Natural killer cell (primary cell): ENCODE results near the gene CORO2B. TPM values are rescaled to one million over a fixed set of nuclear protein-coding genes. Genes with fewer than 3 reads are reported as not detected.
A peak's percentile ranks its signal among the peaks of the same experiment; 100 is the strongest.

Source experiments
- ATAC-seq, 3 donors: fragments of 150-1000 bp in 2 of 3; fragments of 200-7000 bp in 1 of 3; cut with Tn5 transposase; 1 replicate in 1 of 3; 2 replicates in 2 of 3; pipeline ENCODE4 v1.10.0; 2021; ENCODE audit warnings: mild to moderate bottlenecking in 2 of 3, moderate library complexity in 2 of 3
- DNase-seq, 2 donors: peaks; one replicate each; pipeline versions ENCODE4 v3.0.0 to v3.0.0-alpha.2; 2013 to 2021; ENCODE audit warnings: mixed read lengths in 1 of 2
- H3K27ac ChIP-seq: one replicate; pipeline ENCODE4 v1.5.1; 2013; ENCODE audit warnings: mild to moderate bottlenecking, low read length
- H3K27me3 ChIP-seq: one replicate; pipeline ENCODE4 v1.6.1; 2013; ENCODE audit warnings: low read length; ENCODE audit not compliant: control insufficient read depth, insufficient read depth
- H3K36me3 ChIP-seq: one replicate; pipeline ENCODE4 v1.6.1; 2013; ENCODE audit warnings: low read length; ENCODE audit not compliant: control insufficient read depth, insufficient read depth
- H3K4me1 ChIP-seq: one replicate; pipeline ENCODE4 v1.6.1; 2013; ENCODE audit warnings: low read length; ENCODE audit not compliant: control insufficient read depth, insufficient read depth
- H3K4me3 ChIP-seq: one replicate; pipeline ENCODE4 v1.5.1; 2013; ENCODE audit warnings: low read length
- H3K9me3 ChIP-seq: one replicate; pipeline ENCODE4 v1.6.1; 2013; ENCODE audit warnings: low read length; ENCODE audit not compliant: control insufficient read depth, insufficient read depth
- H3K27ac Mint-ChIP-seq, 2 donors: one replicate each; pipeline ENCODE4 v1.8.0; 2022; ENCODE audit warnings: mild to moderate bottlenecking in 2 of 2, mixed read lengths in 2 of 2, moderate library complexity in 1 of 2
- H3K27me3 Mint-ChIP-seq, 2 donors: one replicate each; pipeline ENCODE4 v1.8.0; 2022; ENCODE audit warnings: low read depth in 2 of 2, mixed read lengths in 2 of 2
- H3K36me3 Mint-ChIP-seq: one replicate; pipeline ENCODE4 v1.8.0; 2022; ENCODE audit warnings: mixed read lengths
- H3K4me1 Mint-ChIP-seq, 2 donors: one replicate each; pipeline ENCODE4 v1.8.0; 2022; ENCODE audit warnings: mixed read lengths in 2 of 2
- H3K4me3 Mint-ChIP-seq: one replicate; pipeline ENCODE4 v1.8.0; 2022; ENCODE audit warnings: mild to moderate bottlenecking, moderate library complexity, mixed read lengths
- H3K9me3 Mint-ChIP-seq, 2 donors: one replicate each; pipeline ENCODE4 v1.8.0; 2022; ENCODE audit warnings: mixed read lengths in 2 of 2
- CTCF ChIP-seq: fragments of 200-600 bp; IDR thresholded peaks from one replicate; pipeline ENCODE4 v1.8.0; 2022; ENCODE audit warnings: antibody characterized with exemption
- WGBS: methylation state at CpG from one replicate; pipeline ENCODE4 v1.1.7; 2013; ENCODE audit warnings: missing lambda C conversion rate; ENCODE audit not compliant: insufficient coverage; 5-methylcytosine and 5-hydroxymethylcytosine counted together
- intact Hi-C: fragments of 100-400 bp; cut with micrococcal nuclease; formaldehyde crosslinking; loops from one replicate; pipeline ENCODE4 v1.14.2; 2022
- total RNA-seq, 4 donors: library from RNA; stranded (reverse); fragments of 120-200 nt in 1 of 4; gene quantifications; one replicate each; pipeline versions ENCODE4 v1.2.3 to v1.2.4, GENCODE V29; 2013 to 2022

The CORO2B gene
- total RNA-seq, 3 donors from 2014 or later (not counting 1 experiment from before 2014, with no cell fraction given) = 0.13 TPM; not detected in 2

- no peak for DNase-seq
- Histone ChIP-seq H3K9me3 (no peaks in the 10 kb centered on the region), H3K36me3 (no peaks in the 10 kb centered on the region), H3K27ac (no peak overlapping the region), H3K27me3 (no peaks in the 10 kb centered on the region), H3K4me1 (no peaks in the 10 kb centered on the region), H3K4me3 (no peak overlapping the region)
- no peak for ATAC-seq
- Mint-ChIP-seq H3K36me3 (no peaks in the 10 kb centered on the region), H3K9me3 (no peaks in the 10 kb centered on the region), H3K27me3 (peaks cover 13 to 27% of the 10 kb centered on the region in 2 donors), H3K27ac (no peak overlapping the region), H3K4me1 (no peaks in the 10 kb centered on the region), H3K4me3 (no peak overlapping the region)
- intact Hi-C loops = no loop called here
- TF ChIP-seq CTCF = no peak
- WGBS = 75% methylated on average over 2 of the region's 2 CpGs
Measured at GRCh38 chr15:68627995-68628394, 49.2 kb downstream of the CORO2B start.

GRCh38 chr15:68629519-68630210 lies 50.9 kb downstream of the CORO2B start:
- Histone ChIP-seq H3K27ac (no peak overlapping the region), H3K36me3 (no peaks in the 10 kb centered on the region), H3K4me3 (no peak overlapping the region), H3K4me1 (no peaks in the 10 kb centered on the region), H3K27me3 (no peaks in the 10 kb centered on the region), H3K9me3 (no peaks in the 10 kb centered on the region)
- WGBS = 81% methylated on average over 5 of the region's 8 CpGs
- Mint-ChIP-seq H3K27ac (no peak overlapping the region), H3K4me3 (no peak overlapping the region), H3K27me3 (peaks cover 13 to 27% of the 10 kb centered on the region in 2 donors), H3K4me1 (no peaks in the 10 kb centered on the region), H3K36me3 (no peaks in the 10 kb centered on the region), H3K9me3 (no peaks in the 10 kb centered on the region)
- ATAC-seq (no peak), DNase-seq (no peak)
- intact Hi-C loops = no loop called here
- TF ChIP-seq CTCF = no peak

- H3K4me1 Mint-ChIP-seq = no peaks in the 10 kb centered on the region
- no peak for DNase-seq
- H3K9me3 ChIP-seq = no peaks in the 10 kb centered on the region
- no peaks in the 10 kb centered on the region for H3K27me3 ChIP-seq
- H3K4me1 ChIP-seq = no peaks in the 10 kb centered on the region
- no peak for ATAC-seq
- H3K4me3 ChIP-seq = no peak overlapping the region
- peaks cover 13 to 27% of the 10 kb centered on the region in 2 donors for H3K27me3 Mint-ChIP-seq
- no peak for TF ChIP-seq CTCF
- intact Hi-C loops = no loop called here
- 56% methylated on average over 9 of the region's 9 CpGs for WGBS
- H3K4me3 Mint-ChIP-seq = no peak overlapping the region
- no peaks in the 10 kb centered on the region for H3K36me3 Mint-ChIP-seq
- peak overlapping the region; percentile 60 for H3K27ac ChIP-seq
- H3K9me3 Mint-ChIP-seq = no peaks in the 10 kb centered on the region
- H3K27ac Mint-ChIP-seq = no peak overlapping the region
- H3K36me3 ChIP-seq = no peaks in the 10 kb centered on the region
Measured at GRCh38 chr15:68630211-68630555, 51.4 kb downstream of the CORO2B start.

- no peaks in the 10 kb centered on the region for H3K36me3 Mint-ChIP-seq
- 86% methylated on average over 8 of the region's 8 CpGs for WGBS
- no peak for DNase-seq
- H3K4me3 ChIP-seq = no peak overlapping the region
- no peak overlapping the region for H3K27ac Mint-ChIP-seq
- no peak overlapping the region for H3K4me3 Mint-ChIP-seq
- no peaks in the 10 kb centered on the region for H3K9me3 ChIP-seq
- H3K4me1 ChIP-seq = no peaks in the 10 kb centered on the region
- no peak for TF ChIP-seq CTCF
- no peaks in the 10 kb centered on the region for H3K27me3 ChIP-seq
- intact Hi-C loops = no loop called here
- no peaks in the 10 kb centered on the region for H3K36me3 ChIP-seq
- H3K4me1 Mint-ChIP-seq = no peaks in the 10 kb centered on the region
- H3K27me3 Mint-ChIP-seq = peaks cover 13 to 27% of the 10 kb centered on the region in 2 donors
- no peaks in the 10 kb centered on the region for H3K9me3 Mint-ChIP-seq
- ATAC-seq = no peak
- H3K27ac ChIP-seq = peak overlapping the region; percentile 60
Measured at GRCh38 chr15:68630836-68631235, 52.0 kb downstream of the CORO2B start.
